ENCODE data around the gene PAWR. TPM values are rescaled to one million over a fixed set of nuclear protein-coding genes. Genes with fewer than 3 reads are reported as not detected.

Gene PAWR
- total RNA-seq, 1 experiment from 2014 or later = 176 TPM

- Histone ChIP-seq H3K4me2 (ENCODE audit: insufficient read depth, insufficient read length, low read length) (no peak overlapping the region), H3K18ac (ENCODE audit: insufficient read length, low read depth, low read length) (no peak overlapping the region), H2AK5ac (ENCODE audit: insufficient read length, low read length) (no peak overlapping the region), H2BK5ac (ENCODE audit: insufficient read length, low read length) (no peak overlapping the region), H2BK15ac (ENCODE audit: low read depth, low read length) (no peak overlapping the region), H2BK120ac (ENCODE audit: low read depth, low read length, poor library complexity, severe bottlenecking) (no peak overlapping the region), H3K14ac (ENCODE audit: insufficient read depth, low read length) (no peak overlapping the region), H4K5ac (ENCODE audit: insufficient read length, low read depth, low read length) (no peak overlapping the region), H3K9ac (ENCODE audit: extremely low read depth, insufficient read length, low read length) (no peak overlapping the region), H3K23ac (ENCODE audit: insufficient read length, low read depth, low read length) (no peak overlapping the region), H3K4me1 (ENCODE audit: insufficient read depth, low read length) (no peaks in the 10 kb centered on the region), H3K79me2 (ENCODE audit: insufficient read depth, low read length) (no peaks in the 10 kb centered on the region), H3K4ac (ENCODE audit: low read depth, low read length) (no peak overlapping the region), H4K91ac (ENCODE audit: insufficient read length, low read depth, low read length) (no peak overlapping the region), H3K23me2 (ENCODE audit: insufficient read length, low read depth, low read length, poor library complexity, severe bottlenecking) (no peaks in the 10 kb centered on the region), H4K20me1 (ENCODE audit: control insufficient read depth, insufficient read depth, insufficient read length) (no peaks in the 10 kb centered on the region), H2AFZ (ENCODE audit: low read length) (no peak overlapping the region), H3T11ph (ENCODE audit: low read length) (no peak overlapping the region), H3K27ac (ENCODE audit: insufficient read length, low read depth, low read length) (no peak overlapping the region), H3K79me1 (ENCODE audit: insufficient read depth, low read depth, low read length, poor library complexity, severe bottlenecking) (peaks cover 1% of the 10 kb centered on the region), H3K56ac (ENCODE audit: insufficient read length, low read depth, low read length) (no peak overlapping the region), H3K9me3 (ENCODE audit: control insufficient read depth, low read depth, low read length) (peaks cover 36% of the 10 kb centered on the region), H2BK12ac (ENCODE audit: insufficient read length, low read depth, low read length) (no peak overlapping the region), H2BK20ac (ENCODE audit: low read depth, low read length, poor library complexity, severe bottlenecking) (no peak overlapping the region), H4K8ac (replicated peaks; ENCODE audit: insufficient read length, low read depth, low read length) (no peak overlapping the region), H3K27me3 (ENCODE audit: insufficient read depth, low read length) (no peaks in the 10 kb centered on the region)
- no peak overlapping the region for H3K27ac Mint-ChIP-seq
- no CpG with 5 or more reads among the region's 1 CpG for WGBS (ENCODE audit: extremely low coverage, insufficient read length, low lambda C conversion rate)
- no peaks in the 10 kb centered on the region for H3K4me1 Mint-ChIP-seq
- no peaks in the 10 kb centered on the region for H3K27me3 Mint-ChIP-seq (ENCODE audit: low read depth)
- H3K4me3 Mint-ChIP-seq = no peak overlapping the region
- TF ChIP-seq CTCF (conservative IDR thresholded peaks at IDR 0.05) = no peak
- no peak for DNase-seq
- H3K36me3 Mint-ChIP-seq (ENCODE audit: insufficient read depth in 1 of 3, low read depth in 3 of 3) = peaks cover 75 to 85% (median 84%) of the 10 kb centered on the region in 3 experiments
- H3K9me3 Mint-ChIP-seq = peaks cover 43 to 48% of the 10 kb centered on the region in 2 experiments
Observed at GRCh38 chr12:79567175-79567563, 123.6 kb downstream of the PAWR start.
